Mesendoderm (in vitro differentiated cells): ENCODE results near the gene TTLL10.

Experiments used
- DNase-seq: peaks from one replicate; pipeline ENCODE4 v3.0.0; 2013
- H2AK5ac ChIP-seq: 2 replicates; pipeline ENCODE4 v1.6.1; 2013; ENCODE audit warnings: low read length, inconsistent platforms
- H2BK120ac ChIP-seq: 2 replicates; pipeline ENCODE4 v1.6.1; 2013; ENCODE audit warnings: low read depth, mild to moderate bottlenecking, low read length, moderate library complexity, mixed read lengths
- H2BK15ac ChIP-seq: replicated peaks from 2 replicates; pipeline ENCODE4 v1.6.1; 2013; ENCODE audit warnings: low read depth, mild to moderate bottlenecking, moderate library complexity
- H2BK5ac ChIP-seq: 2 replicates; pipeline ENCODE4 v1.6.1; 2013; ENCODE audit warnings: low read length, inconsistent platforms
- H3K18ac ChIP-seq: 2 replicates; pipeline ENCODE4 v1.6.1; 2013; ENCODE audit warnings: mild to moderate bottlenecking, low read length, mixed read lengths
- H3K23ac ChIP-seq: one replicate; pipeline ENCODE4 v1.6.1; 2013; ENCODE audit warnings: low read length
- H3K27ac ChIP-seq: 2 replicates; pipeline ENCODE4 v1.5.1; 2013; ENCODE audit warnings: low read depth, mild to moderate bottlenecking, inconsistent platforms, low read length, moderate library complexity
- H3K27me3 ChIP-seq: 2 replicates; pipeline ENCODE4 v1.6.1; 2013; ENCODE audit warnings: low read length, control low read depth, mild to moderate bottlenecking, inconsistent platforms; ENCODE audit not compliant: insufficient read depth, poor library complexity
- H3K36me3 ChIP-seq: 2 replicates; pipeline ENCODE4 v1.6.1; 2013; ENCODE audit warnings: low read length, inconsistent platforms; ENCODE audit not compliant: control insufficient read depth, insufficient read depth
- H3K4ac ChIP-seq: one replicate; pipeline ENCODE4 v1.6.1; 2013; ENCODE audit warnings: low read depth, mild to moderate bottlenecking, low read length, moderate library complexity
- H3K4me1 ChIP-seq: 2 replicates; pipeline ENCODE4 v1.6.1; 2013; ENCODE audit warnings: low read depth, low read length, inconsistent platforms; ENCODE audit not compliant: control insufficient read depth
- H3K4me2 ChIP-seq: 2 replicates; pipeline ENCODE4 v1.6.1; 2013; ENCODE audit warnings: low read length
- H3K4me3 ChIP-seq: 2 replicates; pipeline ENCODE4 v1.5.1; 2013; ENCODE audit warnings: mild to moderate bottlenecking, low read length
- H3K56ac ChIP-seq: one replicate; pipeline ENCODE4 v1.6.1; 2013; ENCODE audit warnings: low read length
- H3K79me1 ChIP-seq: 2 replicates; pipeline ENCODE4 v1.6.1; 2013; ENCODE audit warnings: low read length, inconsistent platforms
- H3K79me2 ChIP-seq: 2 replicates; pipeline ENCODE4 v1.6.1; 2013; ENCODE audit warnings: mild to moderate bottlenecking, low read length; ENCODE audit not compliant: control insufficient read depth, insufficient read depth
- H3K9ac ChIP-seq: 2 replicates; pipeline ENCODE4 v1.6.1; 2013; ENCODE audit warnings: low read length, inconsistent platforms
- H4K5ac ChIP-seq: one replicate; pipeline ENCODE4 v1.6.1; 2013; ENCODE audit warnings: low read length
- H4K8ac ChIP-seq: one replicate; pipeline ENCODE4 v1.6.1; 2013; ENCODE audit warnings: low read depth, mild to moderate bottlenecking, control low read depth, low read length, moderate library complexity
- WGBS: extraction: QIAGEN DNeasy Blood & Tissue Kit; methylation state at CpG from one replicate; pipeline ENCODE4 v1.1.7; 2013; ENCODE audit warnings: low lambda C conversion rate, missing lambda C conversion rate; ENCODE audit not compliant: insufficient coverage; ENCODE audit errors: extremely low coverage; 5-methylcytosine and 5-hydroxymethylcytosine counted together

TTLL10 gene

DNA sequence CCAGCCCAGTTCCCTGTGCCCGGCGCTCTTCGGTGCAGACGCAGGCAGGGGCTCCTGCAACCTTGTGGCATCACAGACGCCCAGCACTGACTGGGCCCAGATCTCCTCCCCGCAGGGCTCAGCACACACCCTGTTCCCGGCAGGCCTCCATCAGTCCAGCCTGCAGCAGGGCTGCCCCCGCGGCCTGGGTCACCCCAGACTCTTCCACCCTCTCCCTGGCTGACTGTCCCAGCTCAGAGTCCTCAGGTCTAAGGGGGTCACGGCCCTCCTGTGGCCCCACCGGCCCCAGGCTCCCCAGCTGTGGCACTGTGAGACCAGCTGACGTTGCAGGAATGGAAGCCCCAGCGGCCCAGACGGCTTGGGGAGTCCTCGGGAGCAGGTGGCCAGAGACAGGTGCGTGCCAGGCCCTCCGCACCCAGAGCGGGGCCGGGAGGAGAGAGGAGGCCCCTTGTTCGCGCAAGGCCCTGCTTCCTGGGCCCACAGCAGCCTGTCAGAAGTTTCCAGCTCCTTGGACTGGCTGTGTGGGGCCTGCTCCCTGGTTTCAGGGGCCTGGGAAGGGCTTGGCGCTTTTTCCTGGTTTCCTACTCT is 62.6 kb downstream of the TTLL10 start:
- H3K18ac ChIP-seq, result no peak overlapping the region
- peaks cover 14% of the 10 kb centered on the region for H3K79me2 ChIP-seq
- no peaks in the 10 kb centered on the region for H3K36me3 ChIP-seq
- no peak overlapping the region for H2BK120ac ChIP-seq
- no peak overlapping the region for H3K23ac ChIP-seq
- no peaks in the 10 kb centered on the region for H3K27me3 ChIP-seq
- H3K4ac ChIP-seq, result no peak overlapping the region
- H3K4me1 ChIP-seq, result peaks cover 3% of the 10 kb centered on the region
- no peak overlapping the region for H2BK15ac ChIP-seq
- no peak overlapping the region for H2AK5ac ChIP-seq
- no CpG with 5 or more reads among the region's 22 CpGs for WGBS
- DNase-seq, result no peak
- no peak overlapping the region for H3K4me3 ChIP-seq
- no peak overlapping the region for H2BK5ac ChIP-seq
- no peak overlapping the region for H3K27ac ChIP-seq
- H3K79me1 ChIP-seq, result peaks cover 15% of the 10 kb centered on the region
- H3K56ac ChIP-seq, result no peak overlapping the region
- no peak overlapping the region for H4K5ac ChIP-seq
- no peak overlapping the region for H3K9ac ChIP-seq
- no peak overlapping the region for H3K4me2 ChIP-seq
- no peak overlapping the region for H4K8ac ChIP-seq

DNA sequence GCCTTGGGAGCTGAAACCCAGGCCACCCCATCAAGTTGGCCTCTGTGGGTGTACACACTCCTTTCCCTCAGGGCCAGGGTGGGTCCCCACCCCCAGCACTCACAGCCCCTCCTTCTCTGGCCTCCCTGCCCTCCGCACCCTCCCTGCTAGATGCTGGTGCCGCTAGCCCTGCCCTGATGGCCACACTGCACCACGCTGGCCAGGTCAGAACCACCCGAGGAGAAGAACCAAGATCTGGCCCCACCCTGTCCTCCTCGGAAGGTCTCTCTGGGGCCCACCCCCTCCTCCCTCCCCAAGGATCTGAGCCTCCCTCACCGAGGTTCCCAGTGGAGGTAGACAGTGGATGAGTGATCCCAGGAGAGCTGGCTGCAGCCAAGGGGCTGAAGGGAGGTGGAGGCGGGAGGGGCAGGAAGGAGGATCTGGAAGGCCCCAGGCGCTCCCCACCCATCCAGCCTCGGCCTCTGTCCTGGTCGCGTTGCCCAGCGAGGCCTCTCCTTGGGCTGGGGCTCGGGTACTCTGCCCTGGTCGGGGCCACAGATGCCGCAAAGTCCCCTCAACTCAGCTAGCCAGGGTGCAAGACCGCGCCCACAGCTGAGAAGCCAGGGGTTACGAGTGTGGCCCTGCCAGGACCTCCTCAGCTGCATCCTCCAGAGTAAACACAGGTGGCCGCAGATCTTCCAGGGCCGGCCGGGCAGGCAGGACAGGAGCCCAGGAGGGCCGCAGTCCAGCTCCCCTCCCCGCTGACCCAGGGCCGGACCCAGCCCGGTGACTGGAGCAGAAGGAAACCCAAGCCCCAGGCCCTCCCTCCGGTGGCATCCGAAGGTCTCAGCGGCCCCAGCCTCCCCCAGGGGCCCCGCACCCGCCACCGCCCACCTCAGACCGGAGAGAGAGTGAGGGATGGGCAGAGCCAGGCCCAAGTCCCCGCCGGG is 63.5 kb downstream of the TTLL10 start:
- H3K4me3 ChIP-seq, result no peak overlapping the region
- no CpG with 5 or more reads among the region's 34 CpGs for WGBS
- H3K4ac ChIP-seq, result no peak overlapping the region
- no peak overlapping the region for H4K8ac ChIP-seq
- H2BK120ac ChIP-seq, result no peak overlapping the region
- DNase-seq, result no peak
- H3K36me3 ChIP-seq, result no peaks in the 10 kb centered on the region
- H2AK5ac ChIP-seq, result no peak overlapping the region
- H3K4me2 ChIP-seq, result no peak overlapping the region
- H3K23ac ChIP-seq, result no peak overlapping the region
- H3K27ac ChIP-seq, result no peak overlapping the region
- no peak overlapping the region for H3K18ac ChIP-seq
- H3K27me3 ChIP-seq, result no peaks in the 10 kb centered on the region
- H3K9ac ChIP-seq, result no peak overlapping the region
- peaks cover 3% of the 10 kb centered on the region for H3K4me1 ChIP-seq
- H2BK15ac ChIP-seq, result no peak overlapping the region
- no peak overlapping the region for H3K56ac ChIP-seq
- no peak overlapping the region for H2BK5ac ChIP-seq
- peaks cover 14% of the 10 kb centered on the region for H3K79me2 ChIP-seq
- H4K5ac ChIP-seq, result no peak overlapping the region
- H3K79me1 ChIP-seq, result peaks cover 14% of the 10 kb centered on the region

DNA sequence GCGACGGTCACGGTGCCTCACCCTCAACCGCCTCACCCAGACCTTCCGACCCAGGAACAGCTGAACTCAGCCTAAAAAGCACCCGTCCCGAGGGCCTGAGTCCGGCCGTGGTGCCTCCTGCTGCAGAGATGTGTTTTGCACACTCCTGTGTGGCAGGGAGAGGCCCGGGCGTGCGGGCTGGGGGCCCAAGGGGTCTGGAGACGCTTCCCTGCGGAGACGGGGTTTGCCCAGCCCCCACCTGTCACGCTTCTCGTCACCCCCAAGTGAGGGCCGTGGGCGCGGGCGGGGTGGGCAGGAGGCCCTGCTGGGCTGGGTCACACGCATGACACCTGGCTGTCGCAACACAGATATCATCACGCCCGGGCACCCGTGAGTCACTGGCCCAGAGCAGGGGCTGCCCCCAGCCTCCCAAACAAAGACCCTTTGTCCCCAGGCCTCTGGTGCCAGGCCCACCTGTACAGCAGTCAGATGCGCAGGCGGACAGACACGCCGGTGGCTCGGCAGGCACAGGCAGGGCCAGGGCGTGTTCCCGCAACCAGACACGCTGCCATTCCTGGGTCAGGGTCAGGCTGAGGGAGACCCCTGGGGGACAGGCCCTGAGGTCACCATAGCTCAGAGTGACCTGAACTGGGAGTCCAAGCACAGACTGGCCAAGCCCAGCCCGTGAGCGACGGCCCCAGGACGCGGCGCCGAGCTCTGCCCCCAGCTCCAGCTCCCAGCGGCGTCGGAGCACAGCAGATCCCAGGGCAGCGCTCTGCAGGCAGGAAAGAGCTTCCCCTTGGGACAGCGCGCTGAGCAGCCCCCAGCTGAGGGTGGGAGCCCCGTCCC is 64.4 kb downstream of the TTLL10 start:
- H3K36me3 ChIP-seq, result no peaks in the 10 kb centered on the region
- H3K27ac ChIP-seq, result no peak overlapping the region

DNA sequence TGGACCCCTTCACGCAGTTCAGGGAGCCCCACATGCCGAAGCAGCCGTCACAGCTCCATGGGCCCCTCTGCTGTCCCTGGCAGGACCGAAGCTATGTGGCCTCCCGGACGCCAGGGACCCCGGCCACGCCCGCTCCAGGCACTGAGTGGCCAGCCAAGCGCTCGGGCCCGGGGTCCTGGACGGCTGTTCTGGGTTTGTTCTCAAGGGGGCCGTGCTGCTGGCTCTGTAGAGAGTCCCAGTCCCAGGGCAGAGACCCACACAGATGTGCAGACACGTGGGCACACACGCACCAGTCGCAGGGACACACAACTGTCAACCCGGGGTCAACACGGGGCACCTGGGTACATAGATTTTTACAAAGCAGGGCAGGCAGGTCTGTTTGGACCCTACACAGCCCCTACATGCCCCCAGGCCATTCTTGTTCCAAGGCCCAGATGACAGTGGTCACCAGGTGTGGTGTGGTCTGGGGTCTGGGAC is 65.1 kb downstream of the TTLL10 start:
- no peak overlapping the region for H3K23ac ChIP-seq
- no peaks in the 10 kb centered on the region for H3K36me3 ChIP-seq
- H3K79me1 ChIP-seq, result peaks cover 7% of the 10 kb centered on the region
- no peak overlapping the region for H4K8ac ChIP-seq
- no CpG with 5 or more reads among the region's 19 CpGs for WGBS
- DNase-seq, result no peak
- H3K79me2 ChIP-seq, result peaks cover 4% of the 10 kb centered on the region
- H2BK120ac ChIP-seq, result no peak overlapping the region
- no peaks in the 10 kb centered on the region for H3K27me3 ChIP-seq
- H2BK15ac ChIP-seq, result no peak overlapping the region
- H3K4ac ChIP-seq, result no peak overlapping the region
- no peak overlapping the region for H3K27ac ChIP-seq
- H2AK5ac ChIP-seq, result no peak overlapping the region
- H4K5ac ChIP-seq, result no peak overlapping the region
- no peak overlapping the region for H3K9ac ChIP-seq
- no peaks in the 10 kb centered on the region for H3K4me1 ChIP-seq
- no peak overlapping the region for H2BK5ac ChIP-seq
- H3K4me3 ChIP-seq, result no peak overlapping the region
- H3K56ac ChIP-seq, result no peak overlapping the region
- H3K4me2 ChIP-seq, result no peak overlapping the region
- H3K18ac ChIP-seq, result no peak overlapping the region

More for the DNA sequence above, 64.4 kb downstream of the TTLL10 start:
- DNase-seq, result no peak
- no peak overlapping the region for H4K5ac ChIP-seq
- H2BK15ac ChIP-seq, result no peak overlapping the region
- no CpG with 5 or more reads among the region's 48 CpGs for WGBS
- H3K4me3 ChIP-seq, result no peak overlapping the region
- no peaks in the 10 kb centered on the region for H3K27me3 ChIP-seq
- peaks cover 10% of the 10 kb centered on the region for H3K79me2 ChIP-seq
- no peak overlapping the region for H3K4me2 ChIP-seq
- H3K4me1 ChIP-seq, result no peaks in the 10 kb centered on the region
- H2BK120ac ChIP-seq, result no peak overlapping the region
- peaks cover 10% of the 10 kb centered on the region for H3K79me1 ChIP-seq
- no peak overlapping the region for H3K18ac ChIP-seq
- no peak overlapping the region for H2BK5ac ChIP-seq
- no peak overlapping the region for H3K4ac ChIP-seq
- H3K56ac ChIP-seq, result no peak overlapping the region
- H3K23ac ChIP-seq, result no peak overlapping the region
- no peak overlapping the region for H4K8ac ChIP-seq
- H2AK5ac ChIP-seq, result no peak overlapping the region
- H3K9ac ChIP-seq, result no peak overlapping the region

DNA sequence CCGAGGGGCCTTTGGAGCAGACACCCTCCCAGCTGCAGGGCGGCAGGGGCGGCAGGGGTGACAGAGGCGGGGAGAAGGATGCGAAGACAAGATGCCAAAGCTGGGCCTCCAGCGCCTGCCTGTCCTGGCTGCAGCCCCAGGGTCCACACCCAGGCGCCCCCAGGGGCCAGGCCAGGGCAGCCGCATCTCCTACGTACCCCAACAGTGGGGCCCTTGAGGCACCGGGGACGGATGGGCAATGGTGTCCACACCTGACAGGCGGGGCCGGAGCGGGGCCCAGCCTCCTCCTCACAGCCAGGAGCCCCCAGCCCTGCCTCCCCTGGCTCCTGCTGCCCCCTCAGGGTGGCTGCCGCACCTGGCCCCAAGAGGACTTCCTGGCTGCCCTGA is 65.5 kb downstream of the TTLL10 start:
- no peak overlapping the region for H3K9ac ChIP-seq
- peaks cover 4% of the 10 kb centered on the region for H3K79me1 ChIP-seq
- no CpG with 5 or more reads among the region's 15 CpGs for WGBS
- H3K4me3 ChIP-seq, result no peak overlapping the region
- H3K23ac ChIP-seq, result no peak overlapping the region
- no peak overlapping the region for H3K4ac ChIP-seq
- H4K5ac ChIP-seq, result no peak overlapping the region
- no peak overlapping the region for H2BK5ac ChIP-seq
- H4K8ac ChIP-seq, result no peak overlapping the region
- no peak overlapping the region for H3K56ac ChIP-seq
- DNase-seq, result no peak
- no peak overlapping the region for H3K4me2 ChIP-seq
- no peak overlapping the region for H2BK120ac ChIP-seq
- no peaks in the 10 kb centered on the region for H3K79me2 ChIP-seq
- no peak overlapping the region for H2AK5ac ChIP-seq
- no peaks in the 10 kb centered on the region for H3K4me1 ChIP-seq
- no peak overlapping the region for H2BK15ac ChIP-seq
- H3K18ac ChIP-seq, result no peak overlapping the region
- no peaks in the 10 kb centered on the region for H3K36me3 ChIP-seq
- no peaks in the 10 kb centered on the region for H3K27me3 ChIP-seq
- no peak overlapping the region for H3K27ac ChIP-seq
